Endometrial microvascular endothelial cells (primary cell): ENCODE data around the gene RPRML. TPM values are rescaled to one million over a fixed set of nuclear protein-coding genes. Genes with fewer than 3 reads are reported as not detected.

Experiments
- in situ Hi-C: cut with HindIII; loops from 2 replicates; pipeline ENCODE4 v1.10.0; 2017; ENCODE audit warnings: low sequenced_read_pairs, low pct_unique_long_range_greater_than_20kb; ENCODE audit errors: inconsistent ontology term
- total RNA-seq: library from RNA; depleted of rRNA; stranded (reverse); fragments of >200 nt; gene quantifications from one replicate; pipeline ENCODE4 v1.2.3, GENCODE V29; 2015; ENCODE audit errors: inconsistent ontology term

Gene RPRML
- total RNA-seq, 1 donor from 2014 or later = not detected

DNA sequence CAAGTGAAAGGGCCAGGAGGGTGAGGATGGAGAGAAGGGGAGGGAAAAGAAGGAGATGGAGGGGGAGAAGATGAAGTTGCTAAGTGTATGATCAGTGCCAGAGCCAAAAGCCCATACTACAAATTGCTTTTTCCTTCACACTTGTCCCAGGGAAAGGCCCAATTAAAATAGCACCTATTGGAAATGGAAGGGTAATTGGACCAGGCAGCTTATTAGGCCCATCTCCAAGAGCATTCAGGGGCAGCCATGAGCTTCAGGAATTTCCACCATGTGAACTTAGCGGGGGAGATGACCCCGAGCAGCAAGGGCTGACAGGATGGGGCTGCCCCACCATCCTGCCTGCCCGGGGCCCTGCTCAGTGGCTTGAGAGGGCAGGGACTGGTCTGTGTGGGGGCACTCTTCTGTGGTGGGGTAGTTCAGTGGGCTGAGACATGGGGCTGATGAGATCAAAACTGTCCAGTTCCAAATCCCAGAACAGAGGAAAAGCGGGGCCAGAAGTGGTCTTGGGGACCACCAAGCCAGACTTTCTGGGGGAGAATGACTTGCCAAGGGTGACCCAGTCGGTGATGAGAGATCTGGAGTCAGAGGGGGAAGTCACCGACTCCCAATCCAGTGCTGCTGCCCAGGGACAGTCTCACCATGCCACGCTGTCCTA is 28.6 kb downstream of the RPRML start:
- in situ Hi-C loops = no loop called here

DNA sequence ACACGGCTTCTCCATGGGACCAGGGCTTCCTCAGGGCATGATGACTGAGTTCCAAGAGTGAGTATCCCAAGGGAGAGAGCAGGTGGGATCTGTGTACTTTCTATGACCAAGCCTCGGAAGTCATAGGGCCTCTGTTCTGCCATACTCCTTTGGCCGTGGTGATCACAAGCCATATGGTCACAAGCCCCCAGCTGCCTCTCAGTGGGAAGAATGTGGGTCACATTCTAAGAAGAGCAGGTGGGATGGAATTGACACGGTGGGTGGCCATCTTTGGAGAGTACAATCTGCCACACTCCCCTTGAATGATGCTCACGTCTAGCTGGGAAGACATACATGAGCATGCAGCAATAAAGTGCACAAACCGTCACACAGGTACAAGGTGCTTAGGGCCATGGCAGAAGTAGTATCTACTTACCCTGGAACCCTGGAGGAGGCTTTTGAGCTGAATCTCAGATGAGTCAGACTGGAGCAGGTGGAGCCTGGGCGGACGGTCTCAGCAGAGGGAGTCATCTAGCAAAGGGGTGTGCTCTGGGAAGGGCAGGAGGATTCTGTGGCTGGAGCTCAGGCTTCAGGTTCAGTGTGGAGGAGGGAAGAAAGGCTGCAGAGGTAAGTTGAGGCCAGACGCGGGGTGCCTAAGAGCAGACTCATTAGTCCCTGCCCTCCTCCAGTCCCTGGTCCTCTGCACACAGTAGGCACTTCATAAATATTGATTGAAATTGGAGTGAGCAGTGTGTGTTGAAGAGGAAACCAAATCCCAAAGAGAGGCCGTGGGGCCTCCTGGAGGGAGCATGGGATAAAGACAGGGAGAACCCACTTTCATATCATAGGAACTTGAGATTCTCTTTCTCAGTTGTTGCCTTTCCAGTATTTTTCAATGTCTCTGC is 29.5 kb downstream of the RPRML start:
- in situ Hi-C loops = no loop called here

DNA sequence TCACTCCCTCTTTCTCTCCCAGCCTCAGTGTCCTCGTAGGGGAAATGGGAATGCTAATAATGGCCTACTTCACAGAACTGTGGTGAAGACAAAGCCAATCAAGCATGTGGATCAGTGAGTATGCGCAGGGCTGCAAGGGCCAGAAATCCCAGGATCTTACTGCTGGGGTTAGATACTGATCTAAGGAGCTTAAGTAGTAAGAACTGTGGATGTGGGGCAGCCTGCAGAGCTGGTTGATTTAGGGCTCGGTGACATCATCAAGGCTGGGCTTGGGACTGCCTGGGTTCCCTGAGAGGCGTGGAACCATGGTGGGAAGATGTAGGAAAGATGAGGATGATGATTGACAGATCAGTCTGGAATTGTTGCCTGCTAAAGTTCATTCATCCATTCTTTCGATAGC is 30.5 kb downstream of the RPRML start:
- in situ Hi-C loops = no loop called here

DNA sequence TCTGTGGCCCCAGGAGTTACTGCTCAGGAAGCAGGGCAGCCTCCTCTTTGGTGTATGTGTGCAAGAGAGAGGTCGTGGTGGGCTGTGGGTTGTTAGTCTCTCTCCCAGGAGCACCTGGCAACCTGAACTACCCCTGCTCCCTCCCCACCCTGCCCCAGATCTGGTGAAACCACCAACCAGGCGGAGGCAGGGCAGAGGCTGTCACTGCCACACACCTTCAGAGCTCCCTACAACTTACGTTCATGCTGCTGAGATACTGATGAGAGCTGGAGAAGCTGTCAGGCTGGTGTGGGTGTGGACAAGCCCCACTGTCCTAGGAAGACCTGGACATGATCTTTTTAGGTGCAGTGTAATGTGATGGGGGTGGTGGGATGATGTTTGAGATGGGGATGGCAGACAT is 31.8 kb downstream of the RPRML start:
- in situ Hi-C loops = no loop called here

DNA sequence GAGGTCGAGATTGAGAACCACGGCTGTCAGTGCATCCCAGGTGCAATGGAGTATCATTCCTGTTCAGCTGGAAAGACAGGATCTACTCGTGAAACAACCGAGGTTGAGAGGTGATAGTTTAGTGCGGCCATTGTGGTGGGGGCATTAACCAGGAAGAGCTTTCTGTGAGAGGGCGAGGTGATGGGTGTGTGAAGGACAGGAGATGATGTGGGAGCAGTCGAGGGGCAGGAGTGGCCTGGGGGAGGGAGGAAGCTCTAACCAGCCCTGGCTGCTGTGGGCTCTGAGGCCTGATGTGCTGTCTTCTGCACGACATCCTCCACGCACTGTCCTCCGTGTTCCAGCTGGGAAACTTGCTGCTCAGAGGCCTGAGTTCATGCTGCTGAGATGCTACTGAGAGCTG is 34.1 kb downstream of the RPRML start:
- in situ Hi-C loops = no loop called here

DNA sequence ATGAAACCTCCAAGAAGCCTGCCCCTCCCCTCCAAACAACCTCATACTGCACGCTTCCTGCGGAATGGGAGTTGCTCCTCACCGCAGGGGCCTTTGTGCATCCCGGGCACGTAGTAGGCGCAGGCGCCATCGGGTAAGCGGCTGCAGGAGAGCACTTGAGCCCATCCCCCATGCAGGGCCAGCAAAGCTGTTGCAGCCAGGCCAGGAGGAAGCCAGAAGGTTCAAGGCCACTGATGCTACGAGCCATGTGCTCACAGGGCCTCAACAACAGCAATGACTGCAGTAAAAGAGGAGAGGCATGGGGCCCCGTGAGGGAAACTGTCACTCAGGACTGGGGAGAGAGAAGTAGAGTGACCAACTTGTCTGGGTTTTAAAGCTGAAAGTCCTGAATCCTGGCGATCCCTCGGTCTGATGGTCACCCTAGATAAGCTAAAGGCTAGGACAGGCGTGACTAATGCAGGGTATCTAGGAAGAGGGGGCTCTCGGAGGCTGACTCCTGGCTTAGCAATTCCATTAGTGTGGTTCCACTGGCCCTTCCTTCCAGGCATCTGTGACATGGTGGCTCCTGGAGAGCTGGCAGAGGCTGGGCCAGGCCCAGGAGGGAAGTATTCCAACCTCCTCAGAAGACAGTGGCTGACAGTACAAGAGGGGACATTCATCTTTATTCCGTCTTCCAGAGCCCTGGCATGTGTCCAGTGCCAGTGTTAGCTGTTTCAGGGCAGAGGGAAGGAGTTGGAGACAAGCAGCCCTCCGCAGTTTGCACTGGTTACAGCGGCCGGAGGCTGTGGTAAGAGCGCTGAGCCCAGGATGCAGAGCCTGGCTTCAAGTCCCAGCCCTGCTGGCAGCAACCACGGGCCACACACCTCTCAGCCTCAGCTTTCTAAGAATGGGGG is 35.3 kb downstream of the RPRML start:
- in situ Hi-C loops = no loop called here

DNA sequence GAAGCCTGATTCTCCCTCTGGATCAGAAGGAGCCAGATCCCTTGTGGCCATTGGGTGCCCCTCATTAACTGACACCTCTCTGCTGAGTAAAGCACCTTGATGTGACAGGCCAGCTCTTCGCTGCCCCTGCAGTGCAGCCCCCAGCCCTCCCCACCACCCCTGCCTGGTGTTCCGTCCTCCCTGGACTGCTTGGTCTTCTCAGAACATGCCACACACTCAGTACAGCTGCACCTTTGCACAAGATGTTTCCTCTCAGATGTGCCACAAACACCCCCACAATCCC is 35.9 kb downstream of the RPRML start:
- in situ Hi-C loops = no loop called here

DNA sequence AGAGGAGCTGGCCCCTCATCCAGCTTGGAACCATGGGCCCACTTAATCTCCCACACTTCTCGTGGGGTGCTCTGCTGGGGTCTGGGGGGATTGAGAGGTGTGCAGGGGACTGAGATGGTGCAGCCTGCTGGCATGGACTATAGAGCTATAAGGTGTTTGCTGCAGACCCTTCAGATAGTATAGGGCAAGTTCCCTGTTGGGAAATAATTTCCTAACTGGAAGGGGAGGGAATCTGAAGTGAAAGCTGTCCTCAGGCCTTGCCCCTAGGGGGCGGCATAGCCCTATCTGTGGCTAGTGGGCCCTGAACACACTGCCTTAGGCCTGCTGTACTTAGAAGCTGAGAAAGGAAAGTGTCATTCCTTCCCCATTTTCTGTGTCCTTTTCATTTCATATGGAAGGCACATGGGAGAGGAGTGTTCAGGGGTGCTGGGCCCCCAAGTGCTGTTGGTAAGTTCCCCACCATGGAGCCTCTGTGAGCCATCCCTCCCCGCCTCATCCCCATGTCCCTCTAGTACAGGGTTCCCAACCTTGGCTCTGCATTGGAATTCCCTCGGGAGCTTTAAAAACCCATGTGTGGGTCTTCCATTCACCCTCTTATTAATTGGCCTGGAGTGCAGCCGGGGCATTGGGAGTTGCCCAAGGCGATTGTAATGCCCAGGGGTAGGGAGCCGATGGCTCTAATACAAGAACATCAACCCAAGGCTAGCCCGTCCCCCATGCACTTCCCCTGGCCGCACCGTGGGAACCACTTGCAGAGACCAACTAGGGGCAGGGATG is 36.4 kb downstream of the RPRML start:
- in situ Hi-C loops = no loop called here

DNA sequence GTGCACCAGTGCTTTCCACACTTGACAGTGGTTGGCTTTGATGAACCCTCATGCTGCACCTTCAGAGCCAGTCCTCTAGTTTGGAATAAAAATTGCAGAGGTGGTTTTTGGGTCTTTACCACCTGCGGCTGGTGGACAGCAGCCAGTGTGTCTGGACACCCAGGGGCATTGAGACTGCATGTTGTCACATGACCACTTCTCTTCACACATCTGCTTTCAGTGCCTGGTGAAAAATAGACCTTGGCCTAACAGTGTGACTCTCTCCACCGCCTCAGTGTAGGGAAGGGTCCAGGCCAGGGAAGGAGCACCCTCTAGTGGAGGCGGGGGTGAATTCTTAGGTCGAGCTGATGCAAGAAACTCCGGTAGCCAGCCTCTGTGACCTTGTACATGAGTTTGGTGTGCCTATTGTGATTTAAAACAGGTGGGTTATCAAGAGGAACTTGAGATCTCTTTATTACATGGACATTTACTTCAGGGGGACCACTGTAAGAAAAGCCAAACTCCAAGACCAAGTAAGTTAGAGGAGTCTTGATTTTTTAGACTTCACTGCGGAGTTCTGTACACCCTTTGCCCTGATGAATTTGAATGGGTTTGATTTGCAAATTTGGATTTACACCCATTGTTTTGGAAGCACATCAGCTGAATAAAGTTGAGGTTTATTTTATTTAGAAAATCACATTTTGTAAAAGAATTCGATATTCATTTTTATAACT is 38.2 kb downstream of the RPRML start:
- in situ Hi-C loops = no loop called here

DNA sequence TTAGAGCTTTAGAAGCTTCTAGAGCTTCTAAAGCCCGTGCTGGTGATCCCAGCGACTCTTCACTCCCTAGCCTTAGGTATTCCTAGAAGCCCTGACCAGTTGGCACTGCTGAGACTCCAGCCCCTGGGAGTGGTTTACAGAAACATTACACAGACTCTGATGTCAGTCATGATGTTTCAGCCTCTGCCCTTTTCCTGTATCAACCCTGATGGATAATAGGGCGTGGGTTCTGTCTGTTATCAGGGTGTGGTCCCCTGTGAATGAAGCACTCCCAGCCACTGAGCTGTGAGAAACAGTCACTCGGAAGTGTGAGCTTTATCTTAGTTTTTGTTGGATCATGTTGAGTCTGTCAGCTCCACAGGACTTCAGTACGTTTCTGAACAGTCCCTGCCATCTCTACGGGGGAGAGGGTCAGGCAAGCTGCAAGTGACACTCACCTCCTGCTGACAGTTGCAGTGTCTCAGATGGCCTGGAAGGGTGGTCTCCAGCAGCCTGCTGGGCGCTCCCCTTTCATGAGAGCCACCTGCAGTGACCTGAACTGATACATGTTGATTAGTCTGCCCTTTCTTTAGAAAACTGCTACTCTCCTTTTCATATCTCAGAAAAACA is 43.3 kb downstream of the RPRML start:
- in situ Hi-C loops = no loop called here

DNA sequence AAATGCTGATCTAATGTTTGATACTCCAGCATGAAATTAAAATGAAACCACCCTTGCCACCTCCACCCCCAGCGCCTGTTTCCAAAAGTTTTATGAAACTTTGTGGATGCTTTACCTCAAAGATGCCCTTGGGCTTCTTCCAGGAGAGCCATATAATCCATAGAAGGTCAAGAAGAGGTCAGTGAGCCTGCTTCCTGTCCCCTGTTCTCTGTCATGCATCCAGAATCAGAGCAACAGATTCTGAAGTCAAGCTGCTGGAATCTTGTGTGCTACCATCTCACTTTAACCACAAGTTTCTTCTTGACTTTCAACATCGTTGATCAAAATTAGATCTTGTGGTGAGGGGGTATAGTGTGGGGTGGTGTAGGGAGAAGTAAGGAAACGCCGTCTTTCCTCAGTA is 47.5 kb downstream of the RPRML start:
- in situ Hi-C loops = no loop called here

DNA sequence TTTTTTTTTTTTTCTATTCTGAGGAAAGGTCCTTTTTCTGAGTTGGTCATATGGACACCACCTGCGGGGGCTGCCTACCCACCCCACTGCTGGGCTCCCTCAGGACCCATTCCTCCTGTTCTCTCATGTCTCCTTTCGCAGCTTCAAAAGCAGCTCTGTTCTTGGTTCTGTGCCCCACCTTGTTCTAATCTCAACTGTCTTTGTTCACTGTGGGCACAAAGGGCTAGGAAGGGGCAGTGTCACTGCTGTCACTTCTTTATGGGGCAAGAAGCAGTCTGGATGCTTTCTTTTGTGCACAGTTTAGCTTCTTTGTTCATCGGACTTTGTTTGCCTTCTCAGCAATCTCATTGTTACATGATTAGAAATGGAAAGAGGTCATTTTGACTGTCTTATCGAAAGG is 49.0 kb downstream of the RPRML start:
- in situ Hi-C loops = no loop called here

DNA sequence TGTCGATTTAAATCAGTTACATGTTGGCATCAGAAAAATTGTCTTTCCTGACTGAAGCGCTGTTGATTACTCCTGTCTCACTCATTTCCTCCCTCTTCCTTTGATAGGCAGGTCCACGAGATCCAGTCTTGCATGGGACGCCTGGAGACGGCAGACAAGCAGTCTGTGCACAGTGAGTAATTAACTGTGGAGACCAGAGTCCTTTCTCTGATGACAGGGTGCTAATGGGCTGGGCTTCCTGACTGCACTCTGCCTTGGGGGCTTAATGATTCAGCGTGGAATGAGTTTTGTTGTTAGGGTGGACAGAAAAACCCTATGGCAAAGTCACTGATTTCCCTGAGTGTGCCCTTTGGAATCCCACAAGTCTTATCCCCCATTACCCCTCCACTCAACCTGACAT is 49.6 kb downstream of the RPRML start:
- in situ Hi-C loops = no loop called here

DNA sequence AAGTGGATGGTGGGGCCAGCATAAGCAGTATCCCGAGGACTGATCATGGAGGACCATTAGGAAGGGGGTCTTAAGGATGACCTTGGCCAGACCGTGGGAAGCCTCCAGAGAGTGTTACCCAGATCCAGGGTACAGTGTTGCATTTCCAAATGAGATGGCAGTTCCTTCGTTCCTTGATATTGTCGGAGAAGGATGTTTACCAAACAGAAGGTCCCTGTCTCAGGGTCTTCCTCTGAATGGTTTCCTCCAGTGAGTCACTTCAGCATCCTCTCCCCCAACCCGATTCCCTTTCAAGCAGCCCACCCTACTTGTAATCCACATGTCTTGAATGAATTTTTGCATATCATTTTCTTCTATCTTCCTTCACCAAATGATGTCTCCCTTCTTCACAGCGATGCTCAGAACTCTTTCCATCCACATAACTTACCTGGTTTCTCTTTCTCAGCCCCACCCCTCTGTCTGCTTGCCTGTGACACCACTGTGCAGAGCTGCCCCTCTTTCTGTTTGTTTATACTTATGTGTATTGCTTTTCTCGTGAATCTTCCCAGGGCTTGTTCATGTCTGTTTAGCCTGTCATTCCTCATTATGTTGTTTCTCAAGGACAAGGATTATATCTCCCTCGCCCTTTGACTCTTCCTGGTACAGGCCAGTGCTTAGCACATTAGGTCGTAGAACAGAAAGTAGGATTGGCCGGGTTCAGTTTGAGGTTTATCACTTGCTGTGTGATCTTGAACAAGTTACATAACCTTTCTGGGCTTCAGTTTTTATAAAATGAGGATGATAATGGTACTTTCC is 50.4 kb downstream of the RPRML start:
- in situ Hi-C loops = no loop called here
